Retinal pigment epithelial cell (primary cell): ENCODE data around the gene NUDT2.
A peak's percentile ranks its signal among the peaks of the same experiment; 100 is the strongest.

Experiments used
- DNase-seq: peaks from one replicate; pipeline ENCODE4 v3.0.0-alpha.2; 2010; ENCODE audit warnings: low read depth
- H3K4me3 ChIP-seq: 2 replicates; pipeline ENCODE4 v1.5.1; 2011; ENCODE audit warnings: mild to moderate bottlenecking, low read length, control low read depth, moderate library complexity
- CTCF ChIP-seq: conservative IDR thresholded peaks from 2 replicates; pipeline ENCODE4 v1.5.1; 2011; ENCODE audit warnings: low read depth, low read length, control low read depth, inconsistent platforms

The NUDT2 gene

GRCh38 chr9:34328500-34328986 is 826 bp upstream of the NUDT2 start:
- H3K4me3 ChIP-seq = peak overlapping the region; percentile 83
- TF ChIP-seq CTCF = no peak
- no peak for DNase-seq

GRCh38 chr9:34331196-34331595 is 1.8 kb downstream of the NUDT2 start:
- no peak for DNase-seq
- TF ChIP-seq CTCF = no peak
- H3K4me3 ChIP-seq = no peak overlapping the region

- TF ChIP-seq CTCF = peak; percentile 58
- DNase-seq = no peak
- no peak overlapping the region for H3K4me3 ChIP-seq
Measured at GRCh38 chr9:34332076-34332964, 3.0 kb downstream of the NUDT2 start.

GRCh38 chr9:34333836-34334235 is 4.5 kb downstream of the NUDT2 start:
- DNase-seq = no peak
- no peak for TF ChIP-seq CTCF
- no peak overlapping the region for H3K4me3 ChIP-seq

- H3K4me3 ChIP-seq = no peak overlapping the region
- DNase-seq = no peak
- TF ChIP-seq CTCF = no peak
Measured at GRCh38 chr9:34334337-34334824, 5.0 kb downstream of the NUDT2 start.

GRCh38 chr9:34334916-34335315 is 5.5 kb downstream of the NUDT2 start:
- H3K4me3 ChIP-seq = no peak overlapping the region
- no peak for DNase-seq
- no peak for TF ChIP-seq CTCF

- no peak for DNase-seq
- TF ChIP-seq CTCF = no peak
Measured at GRCh38 chr9:34335376-34335775, 6.0 kb downstream of the NUDT2 start.

More at GRCh38 chr9:34335376-34335775, 6.0 kb downstream of the NUDT2 start:
- no peak overlapping the region for H3K4me3 ChIP-seq
